Measurements from ENCODE around the gene NECTIN1. TPM values are rescaled to one million over a fixed set of nuclear protein-coding genes. Genes with fewer than 3 reads are reported as not detected.

Gene NECTIN1
- total RNA-seq, 1 experiment from 2014 or later: 19.9 TPM

DNA sequence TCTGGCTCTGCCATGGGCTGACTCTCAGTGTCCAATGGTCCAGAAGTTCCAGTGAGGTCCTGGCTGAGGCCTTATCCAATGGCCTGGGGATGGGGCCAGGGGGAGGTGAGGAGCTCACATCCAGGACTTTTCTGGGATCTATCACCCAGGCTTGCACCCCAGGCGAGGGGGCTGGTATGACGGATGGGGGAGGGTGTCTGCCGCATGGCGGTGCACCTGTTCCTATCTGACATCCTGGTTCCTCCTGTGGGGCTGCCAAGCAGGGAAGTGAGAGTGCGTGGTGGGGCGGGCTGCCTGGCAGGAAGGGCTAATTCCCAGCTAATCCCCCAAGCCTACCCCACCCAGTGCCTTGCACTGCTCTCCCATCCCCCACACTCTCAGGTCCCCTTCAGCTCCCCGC, 102.1 kb downstream of the NECTIN1 start:
- H3K9me3 ChIP-seq (ENCODE audit: low read length): no peaks in the 10 kb centered on the region
- H3K4me3 ChIP-seq (ENCODE audit: low read length): no peak overlapping the region
- H2AFZ ChIP-seq (ENCODE audit: low read length): no peak overlapping the region
- intact Hi-C loops (cut with micrococcal nuclease): no loop called here
- H3K9ac ChIP-seq (ENCODE audit: low read length): no peak overlapping the region
- H3K27me3 ChIP-seq (ENCODE audit: low read length): no peaks in the 10 kb centered on the region
- no peaks in the 10 kb centered on the region for H4K20me1 ChIP-seq (ENCODE audit: low read length)
- H3K4me2 ChIP-seq (ENCODE audit: low read length): no peak overlapping the region
- DNase-seq (no peak), ATAC-seq (no peak)
- no peaks in the 10 kb centered on the region for H3K4me1 ChIP-seq (ENCODE audit: insufficient read depth, low read length)
- H3K27ac ChIP-seq (ENCODE audit: low read length): no peak overlapping the region
- TF ChIP-seq, protein P1, sequence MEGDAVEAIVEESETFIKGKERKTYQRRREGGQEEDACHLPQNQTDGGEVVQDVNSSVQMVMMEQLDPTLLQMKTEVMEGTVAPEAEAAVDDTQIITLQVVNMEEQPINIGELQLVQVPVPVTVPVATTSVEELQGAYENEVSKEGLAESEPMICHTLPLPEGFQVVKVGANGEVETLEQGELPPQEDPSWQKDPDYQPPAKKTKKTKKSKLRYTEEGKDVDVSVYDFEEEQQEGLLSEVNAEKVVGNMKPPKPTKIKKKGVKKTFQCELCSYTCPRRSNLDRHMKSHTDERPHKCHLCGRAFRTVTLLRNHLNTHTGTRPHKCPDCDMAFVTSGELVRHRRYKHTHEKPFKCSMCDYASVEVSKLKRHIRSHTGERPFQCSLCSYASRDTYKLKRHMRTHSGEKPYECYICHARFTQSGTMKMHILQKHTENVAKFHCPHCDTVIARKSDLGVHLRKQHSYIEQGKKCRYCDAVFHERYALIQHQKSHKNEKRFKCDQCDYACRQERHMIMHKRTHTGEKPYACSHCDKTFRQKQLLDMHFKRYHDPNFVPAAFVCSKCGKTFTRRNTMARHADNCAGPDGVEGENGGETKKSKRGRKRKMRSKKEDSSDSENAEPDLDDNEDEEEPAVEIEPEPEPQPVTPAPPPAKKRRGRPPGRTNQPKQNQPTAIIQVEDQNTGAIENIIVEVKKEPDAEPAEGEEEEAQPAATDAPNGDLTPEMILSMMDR (conservative IDR thresholded peaks at IDR 0.05; ENCODE audit: low read depth, low read length): no peak
- TF ChIP-seq EZH2 (IDR thresholded peaks at IDR 0.05; ENCODE audit: low read length, unreplicated experiment): no peak
- TF ChIP-seq EZH2phosphoT487 (IDR thresholded peaks at IDR 0.05; ENCODE audit: borderline replicate concordance, low read length): no peak
- POLR2A ChIA-PET (ENCODE audit: unreplicated experiment): no interaction called here
- H3K9me2 ChIP-seq (replicated peaks; ENCODE audit: low read length): no peaks in the 10 kb centered on the region
- no TSS peak for BruUV-seq (replicated peaks)
- CTCF ChIA-PET: no interaction called here
- no peaks in the 10 kb centered on the region for H3F3A ChIP-seq (ENCODE audit: low read length, unreplicated experiment)
- H3K79me2 ChIP-seq (ENCODE audit: low read length): no peaks in the 10 kb centered on the region
- H3K36me3 ChIP-seq (ENCODE audit: low read depth, low read length): no peaks in the 10 kb centered on the region

GRCh38 chr11:119626197-119626841, 102.7 kb downstream of the NECTIN1 start:
- Histone ChIP-seq H3K9me3 (ENCODE audit: low read length) (no peaks in the 10 kb centered on the region), H3K9ac (ENCODE audit: low read length) (no peak overlapping the region), H3K4me1 (ENCODE audit: insufficient read depth, low read length) (no peaks in the 10 kb centered on the region), H4K20me1 (ENCODE audit: low read length) (no peaks in the 10 kb centered on the region), H3K79me2 (ENCODE audit: low read length) (no peaks in the 10 kb centered on the region), H3K27ac (ENCODE audit: low read length) (no peak overlapping the region), H3K4me3 (ENCODE audit: low read length) (no peak overlapping the region), H3K27me3 (ENCODE audit: low read length) (no peaks in the 10 kb centered on the region), H2AFZ (ENCODE audit: low read length) (no peak overlapping the region), H3K9me2 (replicated peaks; ENCODE audit: low read length) (no peaks in the 10 kb centered on the region), H3F3A (ENCODE audit: low read length, unreplicated experiment) (no peaks in the 10 kb centered on the region), H3K36me3 (ENCODE audit: low read depth, low read length) (no peaks in the 10 kb centered on the region), H3K4me2 (ENCODE audit: low read length) (no peak overlapping the region)
- no peak for DNase-seq
- TF ChIP-seq EZH2 (IDR thresholded peaks at IDR 0.05; ENCODE audit: low read length, unreplicated experiment) (no peak), EZH2phosphoT487 (IDR thresholded peaks at IDR 0.05; ENCODE audit: borderline replicate concordance, low read length) (no peak)
- TF ChIP-seq, protein P1 (conservative IDR thresholded peaks at IDR 0.05; ENCODE audit: low read depth, low read length): no peak
- ChIA-PET POLR2A (ENCODE audit: unreplicated experiment) (interaction anchor here (0.5 kb wide), 1 partner anchor 133 kb away, joined by 4 read pairs; no protein-coding TSS in a partner anchor), CTCF (no interaction called here)
- BruUV-seq (replicated peaks): no TSS peak
- no peak for ATAC-seq
- intact Hi-C loops (cut with micrococcal nuclease): no loop called here

- CTCF ChIA-PET: interaction anchor here (0.6 kb wide), 1 partner anchor 122 kb away, joined by 3 read pairs; no protein-coding TSS in a partner anchor
- no peaks in the 10 kb centered on the region for H3K27me3 ChIP-seq (ENCODE audit: low read length)
- no peak for DNase-seq
- H3K4me1 ChIP-seq (ENCODE audit: insufficient read depth, low read length): no peaks in the 10 kb centered on the region
- H3K9ac ChIP-seq (ENCODE audit: low read length): no peak overlapping the region
- no peaks in the 10 kb centered on the region for H3F3A ChIP-seq (ENCODE audit: low read length, unreplicated experiment)
- intact Hi-C loops (cut with micrococcal nuclease): no loop called here
- H3K27ac ChIP-seq (ENCODE audit: low read length): no peak overlapping the region
- ATAC-seq: no peak
- no peaks in the 10 kb centered on the region for H3K9me3 ChIP-seq (ENCODE audit: low read length)
- no peaks in the 10 kb centered on the region for H3K36me3 ChIP-seq (ENCODE audit: low read depth, low read length)
- BruUV-seq (replicated peaks): no TSS peak
- no peaks in the 10 kb centered on the region for H3K79me2 ChIP-seq (ENCODE audit: low read length)
- TF ChIP-seq EZH2phosphoT487 (IDR thresholded peaks at IDR 0.05; ENCODE audit: borderline replicate concordance, low read length) (no peak), EZH2 (IDR thresholded peaks at IDR 0.05; ENCODE audit: low read length, unreplicated experiment) (no peak)
- TF ChIP-seq, protein P1 (conservative IDR thresholded peaks at IDR 0.05; ENCODE audit: low read depth, low read length): no peak
- no peaks in the 10 kb centered on the region for H3K9me2 ChIP-seq (replicated peaks; ENCODE audit: low read length)
- H4K20me1 ChIP-seq (ENCODE audit: low read length): no peaks in the 10 kb centered on the region
- POLR2A ChIA-PET (ENCODE audit: unreplicated experiment): no interaction called here
- H3K4me2 ChIP-seq (ENCODE audit: low read length): no peak overlapping the region
- no peak overlapping the region for H3K4me3 ChIP-seq (ENCODE audit: low read length)
- no peak overlapping the region for H2AFZ ChIP-seq (ENCODE audit: low read length)
Measured at GRCh38 chr11:119625206-119625978, 103.6 kb downstream of the NECTIN1 start.

All from PC-3 (cell line).